ENCODE data around the gene NOTCH3. TPM values are rescaled to one million over a fixed set of nuclear protein-coding genes. Genes with fewer than 3 reads are reported as not detected.
A peak's percentile ranks its signal among the peaks of the same experiment; 100 is the strongest.

Gene NOTCH3
- total RNA-seq, 2 donors from 2014 or later: 289 to 448 TPM

DNA sequence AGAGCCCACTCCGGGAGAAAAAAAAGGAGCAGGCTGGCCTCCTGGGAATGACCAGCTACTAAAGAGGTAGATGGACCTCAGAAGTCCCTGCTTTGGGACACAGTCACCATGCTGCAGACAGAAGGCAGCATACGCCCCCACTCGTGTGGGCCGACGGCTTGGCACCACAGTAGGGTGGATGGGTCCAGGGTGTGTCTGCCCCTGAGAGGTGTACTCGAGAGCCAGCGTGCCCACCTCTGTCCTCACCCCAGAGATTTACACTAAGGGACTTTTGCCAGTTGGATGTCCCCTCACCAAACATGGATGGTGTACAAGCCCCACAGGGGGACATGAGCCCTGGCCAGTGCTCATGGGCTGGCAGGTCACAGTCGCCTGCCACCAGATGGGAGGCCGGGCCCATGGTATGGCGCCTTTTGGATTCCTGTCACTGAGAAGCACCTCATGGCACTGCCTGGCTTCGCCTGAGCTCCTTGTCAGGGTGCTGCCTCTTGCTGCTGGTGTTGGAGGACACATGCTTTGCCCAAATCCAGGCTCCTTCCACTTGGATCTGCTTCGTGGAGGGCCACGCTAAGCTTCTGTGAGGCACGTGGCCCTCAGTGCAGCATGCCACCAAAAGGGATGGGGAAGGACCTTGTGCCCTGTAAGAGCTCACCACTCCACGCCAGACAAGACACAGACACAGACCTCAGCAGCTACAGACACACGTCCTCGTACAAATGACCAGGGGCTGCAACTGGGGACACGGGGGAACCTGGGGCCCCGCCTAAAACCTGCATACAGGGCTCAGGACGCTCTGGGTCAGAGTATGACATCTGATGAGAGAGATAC is 44.8 kb upstream of the NOTCH3 start:
- Histone ChIP-seq H3K36me3 (peaks cover 10% of the 10 kb centered on the region), H3K4me1 (ENCODE audit: control insufficient read depth in 1 of 2, low read depth in 2 of 2) (peaks cover 50 to 82% of the 10 kb centered on the region in 2 donors)
- no peak for DNase-seq (ENCODE audit: low spot score)

GRCh38 chr19:15244808-15245207 is 44.0 kb upstream of the NOTCH3 start:
- TF ChIP-seq, protein P1, sequence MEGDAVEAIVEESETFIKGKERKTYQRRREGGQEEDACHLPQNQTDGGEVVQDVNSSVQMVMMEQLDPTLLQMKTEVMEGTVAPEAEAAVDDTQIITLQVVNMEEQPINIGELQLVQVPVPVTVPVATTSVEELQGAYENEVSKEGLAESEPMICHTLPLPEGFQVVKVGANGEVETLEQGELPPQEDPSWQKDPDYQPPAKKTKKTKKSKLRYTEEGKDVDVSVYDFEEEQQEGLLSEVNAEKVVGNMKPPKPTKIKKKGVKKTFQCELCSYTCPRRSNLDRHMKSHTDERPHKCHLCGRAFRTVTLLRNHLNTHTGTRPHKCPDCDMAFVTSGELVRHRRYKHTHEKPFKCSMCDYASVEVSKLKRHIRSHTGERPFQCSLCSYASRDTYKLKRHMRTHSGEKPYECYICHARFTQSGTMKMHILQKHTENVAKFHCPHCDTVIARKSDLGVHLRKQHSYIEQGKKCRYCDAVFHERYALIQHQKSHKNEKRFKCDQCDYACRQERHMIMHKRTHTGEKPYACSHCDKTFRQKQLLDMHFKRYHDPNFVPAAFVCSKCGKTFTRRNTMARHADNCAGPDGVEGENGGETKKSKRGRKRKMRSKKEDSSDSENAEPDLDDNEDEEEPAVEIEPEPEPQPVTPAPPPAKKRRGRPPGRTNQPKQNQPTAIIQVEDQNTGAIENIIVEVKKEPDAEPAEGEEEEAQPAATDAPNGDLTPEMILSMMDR (IDR thresholded peaks at IDR 0.05): no peak
- peaks cover 16% of the 10 kb centered on the region for H3K36me3 ChIP-seq

More for the DNA sequence above, 44.8 kb upstream of the NOTCH3 start:
- no peak for ATAC-seq (ENCODE audit: insufficient number of reproducible peaks, low FRiP score, low read depth)
- TF ChIP-seq, protein P1 (IDR thresholded peaks at IDR 0.05): no peak
- Histone ChIP-seq H3K27ac (peak overlapping the region; percentile 100), H3K9me3 (no peaks in the 10 kb centered on the region), H3K4me3 (no peak overlapping the region), H3K27me3 (replicated peaks; ENCODE audit: insufficient read depth) (no peaks in the 10 kb centered on the region)

DNA sequence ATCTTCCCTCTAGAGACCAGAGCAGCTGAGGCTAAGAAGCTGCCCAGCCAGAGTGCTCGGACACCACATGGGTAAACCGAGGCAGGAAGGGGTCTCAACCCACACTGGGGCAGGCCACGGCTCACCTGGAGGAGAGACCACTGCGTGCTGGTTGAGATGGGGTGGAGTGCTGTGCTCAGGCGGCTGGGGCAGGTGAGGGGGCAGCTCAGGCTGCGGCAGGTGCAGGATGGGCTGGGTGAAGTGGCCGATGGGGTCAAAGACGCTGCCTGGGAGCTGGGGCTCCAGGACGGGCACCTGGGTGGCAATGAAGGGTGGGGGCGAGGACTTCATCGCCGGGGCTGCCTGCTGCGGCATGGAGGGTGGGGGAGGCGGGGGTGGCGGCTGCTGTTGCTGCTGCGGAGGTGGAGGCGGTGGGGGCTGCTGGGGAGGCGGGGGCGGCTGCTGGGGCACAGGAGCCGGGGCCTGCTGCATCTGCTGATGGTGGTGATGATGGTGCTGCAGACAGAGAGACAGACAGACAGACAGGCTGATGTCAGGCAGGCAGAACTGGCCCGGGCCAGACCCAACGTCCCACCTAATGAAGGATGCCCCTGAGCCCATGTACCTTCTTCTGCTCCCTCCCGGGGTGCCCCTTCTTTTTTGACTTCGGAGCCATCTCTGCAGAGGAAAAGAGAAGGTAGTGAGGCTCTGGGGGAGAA is 43.5 kb upstream of the NOTCH3 start:
- ATAC-seq (ENCODE audit: insufficient number of reproducible peaks, low FRiP score, low read depth) (no peak), DNase-seq (ENCODE audit: low spot score) (no peak)
- Histone ChIP-seq H3K27me3 (replicated peaks; ENCODE audit: insufficient read depth) (no peaks in the 10 kb centered on the region), H3K9me3 (no peaks in the 10 kb centered on the region), H3K4me1 (ENCODE audit: control insufficient read depth in 1 of 2, low read depth in 2 of 2) (peaks cover 41 to 69% of the 10 kb centered on the region in 2 donors), H3K4me3 (no peak overlapping the region), H3K27ac (peak overlapping the region; percentile 100), H3K36me3 (peaks cover 22% of the 10 kb centered on the region)
- TF ChIP-seq, protein P1 (IDR thresholded peaks at IDR 0.05): no peak

More at GRCh38 chr19:15244808-15245207, 44.0 kb upstream of the NOTCH3 start:
- no peaks in the 10 kb centered on the region for H3K27me3 ChIP-seq (replicated peaks; ENCODE audit: insufficient read depth)
- H3K4me3 ChIP-seq: no peak overlapping the region
- H3K9me3 ChIP-seq: no peaks in the 10 kb centered on the region
- peaks cover 47 to 74% of the 10 kb centered on the region in 2 donors for H3K4me1 ChIP-seq (ENCODE audit: control insufficient read depth in 1 of 2, low read depth in 2 of 2)
- H3K27ac ChIP-seq: peak overlapping the region; percentile 100
- DNase-seq (ENCODE audit: low spot score) (no peak), ATAC-seq (ENCODE audit: insufficient number of reproducible peaks, low FRiP score, low read depth) (no peak)

GRCh38 chr19:15243236-15243957 is 42.6 kb upstream of the NOTCH3 start:
- H3K4me1 ChIP-seq (ENCODE audit: control insufficient read depth in 1 of 2, low read depth in 2 of 2): peaks cover 37 to 60% of the 10 kb centered on the region in 2 donors
- peaks cover 30% of the 10 kb centered on the region for H3K36me3 ChIP-seq
- H3K27me3 ChIP-seq (replicated peaks; ENCODE audit: insufficient read depth): no peaks in the 10 kb centered on the region
- TF ChIP-seq, protein P1 (IDR thresholded peaks at IDR 0.05): no peak
- ATAC-seq (ENCODE audit: insufficient number of reproducible peaks, low FRiP score, low read depth) (no peak), DNase-seq (ENCODE audit: low spot score) (no peak)
- H3K27ac ChIP-seq: peak overlapping the region; percentile 16 to 33
- no peaks in the 10 kb centered on the region for H3K9me3 ChIP-seq
- no peak overlapping the region for H3K4me3 ChIP-seq
